HG03520 (cell line): Measurements from ENCODE around the gene LNP1.
"Not testable (repeated sequence)": the region's sequence is repeated elsewhere in the genome, so short reads cannot be mapped to it uniquely, and the experiment has no call there.

Experiments
- ATAC-seq: cut with Tn5 transposase; IDR thresholded peaks from one replicate; pipeline ENCODE4 v1.9.1; 2021; ENCODE audit warnings: mild to moderate bottlenecking, moderate library complexity; ENCODE audit not compliant: unreplicated experiment

Gene LNP1

GRCh38 chr3:100427699-100428098, 26.4 kb downstream of the LNP1 start:
- ATAC-seq, result no peak

DNA sequence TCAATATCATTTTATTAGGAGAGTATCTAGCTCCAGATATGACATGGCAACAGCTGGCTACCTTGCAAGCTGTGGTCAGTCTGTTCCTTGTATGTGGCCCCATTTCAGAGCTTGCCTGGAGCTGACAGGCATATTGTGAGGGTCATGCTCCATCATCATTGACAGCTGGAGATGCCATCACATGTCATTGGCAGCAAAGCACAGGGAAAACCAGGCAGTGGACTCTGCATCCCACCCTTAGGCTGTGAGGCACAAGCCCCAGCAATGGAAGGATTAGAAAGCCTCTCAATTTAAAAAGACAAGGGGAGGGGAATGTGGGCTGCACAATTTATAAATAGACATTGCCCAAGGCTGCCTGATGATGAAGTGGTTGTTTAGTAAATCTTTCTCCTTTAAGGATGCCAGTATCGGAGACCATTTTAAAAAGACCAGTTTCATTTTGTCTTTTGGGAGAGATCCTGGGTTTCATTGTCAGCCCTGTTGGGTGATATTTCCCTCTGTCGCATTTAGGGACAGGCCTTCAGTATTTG, 27.9 kb downstream of the LNP1 start:
- no peak for ATAC-seq

- ATAC-seq, result no peak
Observed at GRCh38 chr3:100436951-100437350, 35.6 kb downstream of the LNP1 start.

DNA sequence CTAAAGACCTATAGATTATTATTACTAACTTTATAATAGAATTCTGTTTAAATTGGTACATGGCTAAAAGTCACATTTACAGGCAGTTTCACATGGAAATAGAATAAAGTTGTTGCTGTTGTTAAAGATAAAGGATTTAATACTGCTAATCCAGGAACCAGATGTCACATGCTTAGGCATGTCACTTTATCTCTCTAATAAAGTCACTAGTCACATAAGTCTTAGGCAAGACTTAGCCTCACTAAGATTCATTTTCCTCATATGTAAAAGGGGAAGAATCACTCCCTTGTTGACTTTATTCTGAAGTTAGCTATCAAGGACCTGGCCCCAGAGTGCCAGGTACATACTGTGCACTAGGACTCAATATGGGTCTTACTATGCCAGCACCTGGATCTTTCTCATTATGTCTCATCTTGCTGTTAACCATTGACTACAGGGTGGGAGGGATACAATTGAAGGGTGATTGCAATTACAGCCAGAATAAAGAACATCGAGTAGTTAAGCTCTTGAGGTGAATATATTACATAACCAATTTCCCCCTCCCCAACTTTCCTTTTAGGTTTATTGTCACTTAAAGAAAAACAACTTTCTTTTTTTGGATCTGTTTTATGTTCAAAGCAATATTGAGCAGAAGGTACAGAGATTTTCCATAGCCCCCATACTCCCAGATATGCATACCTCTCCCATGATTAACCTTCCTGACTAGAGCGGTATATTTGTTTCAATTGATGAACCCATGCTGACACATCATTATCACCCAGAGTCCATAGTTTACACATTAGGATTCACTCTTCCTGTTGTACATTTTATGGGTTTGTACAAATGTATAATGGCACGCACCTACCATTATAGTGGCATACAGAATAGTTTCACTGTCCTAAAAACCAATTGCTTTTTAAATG, 36.6 kb downstream of the LNP1 start:
- ATAC-seq, result no peak

GRCh38 chr3:100438623-100438974, 37.3 kb downstream of the LNP1 start:
- no peak for ATAC-seq

DNA sequence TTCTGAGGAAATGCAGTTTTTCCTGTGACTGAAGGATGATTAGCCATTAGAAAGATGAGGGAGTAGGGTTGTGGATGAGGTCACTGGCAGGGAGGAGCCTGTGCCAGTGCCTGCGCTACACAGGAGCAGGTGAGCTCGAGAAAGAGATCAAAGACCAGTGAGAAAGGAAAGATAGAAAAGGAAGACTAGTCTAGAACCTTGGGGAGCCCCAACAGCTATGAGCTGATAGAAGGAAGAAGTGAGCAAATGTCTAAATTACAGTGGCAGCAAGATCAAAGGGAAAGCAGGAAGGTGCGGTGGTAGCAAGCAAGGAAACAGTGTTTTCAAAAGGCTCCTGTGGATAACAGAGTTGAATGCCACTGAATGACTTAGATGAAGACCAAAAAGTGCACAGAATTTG, 39.6 kb downstream of the LNP1 start:
- ATAC-seq, result no peak

- no peak for ATAC-seq
Observed at GRCh38 chr3:100443690-100444089, 42.4 kb downstream of the LNP1 start.

- ATAC-seq, result not testable (repeated sequence)
Observed at GRCh38 chr3:100447067-100447466, 45.7 kb downstream of the LNP1 start.

- ATAC-seq, result no peak
Observed at GRCh38 chr3:100448079-100448478, 46.7 kb downstream of the LNP1 start.

DNA sequence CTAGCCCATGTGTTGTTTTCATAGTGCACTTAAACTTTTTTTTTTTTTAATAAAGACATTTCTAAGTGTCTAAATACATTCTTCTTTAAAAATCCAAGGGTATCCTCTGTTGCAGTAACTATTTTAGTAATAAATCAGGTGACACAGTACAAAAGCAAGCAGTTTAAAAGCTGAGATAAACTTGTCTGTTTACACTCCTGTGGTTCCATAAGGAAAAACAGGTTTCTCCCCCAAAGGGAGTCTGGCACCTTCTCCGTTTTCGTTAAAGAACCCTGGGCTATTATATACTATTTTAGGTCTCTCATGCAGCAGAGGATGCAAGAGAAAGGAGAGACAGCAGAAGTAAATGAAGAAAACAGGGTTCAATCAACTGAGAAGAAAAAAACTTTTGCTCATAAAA, 47.9 kb downstream of the LNP1 start:
- no peak for ATAC-seq

- ATAC-seq, result no peak
Observed at GRCh38 chr3:100454677-100455076, 53.3 kb downstream of the LNP1 start.

- ATAC-seq, result no peak
Observed at GRCh38 chr3:100455841-100456550, 54.7 kb downstream of the LNP1 start.

DNA sequence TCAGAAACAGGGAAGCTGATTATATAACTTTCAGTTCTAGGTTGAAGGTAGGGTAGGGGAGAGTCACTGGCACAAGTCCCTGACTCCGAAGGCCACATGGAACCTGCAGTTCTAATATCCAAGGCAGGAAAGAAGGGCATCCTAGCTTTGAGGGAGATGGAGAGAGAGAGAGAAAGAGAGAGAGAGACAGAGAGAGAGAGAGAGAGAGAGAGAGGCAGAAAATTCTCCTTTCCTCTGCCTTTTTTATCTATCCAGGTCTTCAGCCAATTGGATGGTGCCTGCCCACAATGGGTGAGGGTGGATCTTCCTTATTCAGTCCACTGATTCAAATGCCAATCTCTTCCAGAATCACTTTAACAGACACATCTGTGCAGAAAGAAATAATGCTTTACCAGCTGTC, 55.4 kb downstream of the LNP1 start:
- ATAC-seq, result no peak

- no peak for ATAC-seq
Observed at GRCh38 chr3:100457811-100458210, 56.5 kb downstream of the LNP1 start.

DNA sequence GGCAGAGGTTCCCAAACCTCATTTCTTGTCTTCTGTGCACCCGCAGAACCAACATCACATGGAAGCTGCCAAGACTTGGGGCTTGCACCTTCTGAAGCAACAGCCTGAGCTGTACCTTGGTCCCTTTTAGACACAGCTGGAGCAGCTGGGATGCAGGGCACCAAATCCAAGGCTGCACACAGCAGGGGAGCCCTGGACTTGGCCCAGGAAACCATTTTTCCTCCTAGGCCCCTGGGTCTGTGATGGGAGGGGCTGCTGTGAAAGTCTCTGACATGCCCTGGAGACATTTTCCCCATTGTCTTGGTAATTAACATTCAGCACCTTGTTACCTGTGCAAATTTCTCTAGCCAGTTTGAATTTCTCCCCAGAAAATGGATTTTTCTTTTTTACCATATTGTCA, 57.5 kb downstream of the LNP1 start:
- ATAC-seq, result no peak

DNA sequence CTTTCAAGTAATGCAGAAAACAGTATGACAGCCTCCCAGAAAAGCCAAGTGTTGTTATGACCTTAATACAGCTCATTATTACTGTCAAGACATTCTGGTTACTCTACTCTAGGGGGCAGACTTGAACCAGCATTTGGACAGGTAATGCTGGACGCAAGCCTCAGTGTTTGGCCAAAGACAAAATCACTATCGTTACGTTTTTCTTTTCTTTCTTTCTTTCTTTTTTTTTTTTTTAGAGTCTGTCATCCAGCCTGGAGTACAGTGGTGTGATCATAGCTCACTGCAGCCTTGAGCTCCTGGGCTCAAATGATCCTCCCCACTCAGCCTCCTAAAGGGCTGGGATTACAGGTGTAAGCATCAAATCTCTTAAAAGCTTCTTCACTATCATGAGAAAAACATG, 61.7 kb downstream of the LNP1 start:
- ATAC-seq, result peak; percentile 84

- no peak for ATAC-seq
Observed at GRCh38 chr3:100463646-100464155, 62.4 kb downstream of the LNP1 start.

DNA sequence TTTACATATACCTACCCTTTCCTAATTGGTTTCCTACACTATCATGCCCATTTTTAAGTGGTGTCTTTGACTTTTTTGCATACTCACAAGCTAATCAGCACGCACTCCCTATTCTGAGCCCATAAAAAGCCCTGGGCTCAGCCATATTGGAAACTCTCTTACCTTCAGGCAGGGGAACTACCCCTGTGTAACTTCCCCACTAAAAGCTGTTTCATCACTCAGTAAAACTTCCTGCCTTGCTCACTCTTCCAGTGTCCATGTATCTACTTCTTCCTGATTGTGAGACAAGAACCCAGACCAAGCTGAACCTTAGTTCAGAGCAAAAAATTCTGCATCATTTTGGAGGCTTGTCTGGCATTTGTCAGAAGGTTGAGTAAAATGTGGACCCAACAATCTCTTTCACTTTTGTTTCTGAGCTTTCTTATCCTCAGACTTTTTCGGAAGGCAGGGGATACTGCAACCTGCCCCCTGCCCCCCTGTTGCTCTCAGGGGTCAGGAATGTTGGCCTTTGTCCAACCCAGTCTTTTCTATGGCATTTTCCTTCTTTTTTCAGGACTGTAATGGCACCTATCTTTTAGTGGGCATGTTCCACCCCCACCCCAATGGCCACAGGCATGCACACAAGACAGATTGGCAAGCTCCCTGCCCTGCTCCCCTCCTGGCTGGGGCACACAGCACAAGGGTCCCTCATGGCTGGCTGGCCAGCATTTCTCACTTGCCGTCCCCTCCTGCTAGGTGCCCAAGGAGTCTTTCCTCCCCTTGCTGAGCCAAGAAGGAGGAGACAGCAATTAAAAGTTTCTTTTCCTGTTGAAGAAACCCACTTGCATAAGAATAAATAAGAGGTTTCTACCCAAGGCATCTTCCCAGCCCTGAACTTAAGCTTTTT, 64.8 kb downstream of the LNP1 start:
- peak; percentile 61 for ATAC-seq

DNA sequence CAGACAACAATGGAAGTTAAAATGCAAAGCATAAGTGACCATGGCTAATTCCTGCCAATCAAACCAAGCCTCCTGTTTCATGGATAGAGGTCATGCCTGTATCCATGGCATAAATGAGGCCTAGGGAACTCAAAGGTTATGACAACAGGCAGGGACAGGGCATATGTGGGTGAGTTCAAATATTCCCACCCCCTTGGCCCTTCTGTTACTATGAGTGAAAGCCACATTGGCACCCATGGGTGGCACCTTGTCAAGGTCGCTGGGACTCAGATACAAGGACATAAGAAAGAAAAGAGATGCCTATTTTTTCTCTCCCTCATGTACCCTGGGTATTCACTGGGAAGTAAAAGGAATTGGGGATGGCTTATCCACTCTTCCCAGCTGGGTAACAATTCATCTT, 65.8 kb downstream of the LNP1 start:
- ATAC-seq, result no peak

GRCh38 chr3:100468676-100469075, 67.3 kb downstream of the LNP1 start:
- ATAC-seq, result no peak

GRCh38 chr3:100470951-100471350, 69.6 kb downstream of the LNP1 start:
- ATAC-seq, result no peak
